HG03108 (cell line): Measurements from ENCODE around the gene RANBP10.
A peak's percentile ranks its signal among the peaks of the same experiment; 100 is the strongest.

Experiments used
- ATAC-seq: cut with Tn5 transposase; IDR thresholded peaks from one replicate; pipeline ENCODE4 v1.9.1; 2021; ENCODE audit warnings: moderate library complexity; ENCODE audit not compliant: unreplicated experiment

RANBP10 gene

GRCh38 chr16:67828651-67829050 lies 22.3 kb upstream of the RANBP10 start:
- no peak for ATAC-seq

GRCh38 chr16:67825906-67826305 lies 19.5 kb upstream of the RANBP10 start:
- no peak for ATAC-seq

DNA sequence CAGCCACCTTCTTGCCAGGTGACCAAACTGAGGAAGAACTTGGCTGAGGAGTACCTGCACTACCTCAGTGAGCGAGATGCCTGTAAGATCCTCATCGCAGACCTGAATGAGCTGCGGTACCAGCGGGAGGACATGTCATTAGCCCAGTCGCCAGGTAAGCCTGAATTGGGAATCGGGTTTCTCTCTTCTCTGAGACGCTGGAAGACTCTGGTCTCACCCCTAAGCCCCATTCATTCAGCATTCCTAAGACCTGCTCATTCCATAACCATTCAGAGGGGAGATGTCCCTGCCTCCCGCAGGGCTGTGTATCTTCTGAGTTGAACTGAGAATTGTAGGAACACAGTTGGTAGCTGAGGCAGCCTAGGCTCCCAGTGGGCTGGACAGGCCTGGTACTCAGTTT lies 18.8 kb upstream of the RANBP10 start:
- no peak for ATAC-seq

- no peak for ATAC-seq
Measured at GRCh38 chr16:67822511-67822910, 16.2 kb upstream of the RANBP10 start.

DNA sequence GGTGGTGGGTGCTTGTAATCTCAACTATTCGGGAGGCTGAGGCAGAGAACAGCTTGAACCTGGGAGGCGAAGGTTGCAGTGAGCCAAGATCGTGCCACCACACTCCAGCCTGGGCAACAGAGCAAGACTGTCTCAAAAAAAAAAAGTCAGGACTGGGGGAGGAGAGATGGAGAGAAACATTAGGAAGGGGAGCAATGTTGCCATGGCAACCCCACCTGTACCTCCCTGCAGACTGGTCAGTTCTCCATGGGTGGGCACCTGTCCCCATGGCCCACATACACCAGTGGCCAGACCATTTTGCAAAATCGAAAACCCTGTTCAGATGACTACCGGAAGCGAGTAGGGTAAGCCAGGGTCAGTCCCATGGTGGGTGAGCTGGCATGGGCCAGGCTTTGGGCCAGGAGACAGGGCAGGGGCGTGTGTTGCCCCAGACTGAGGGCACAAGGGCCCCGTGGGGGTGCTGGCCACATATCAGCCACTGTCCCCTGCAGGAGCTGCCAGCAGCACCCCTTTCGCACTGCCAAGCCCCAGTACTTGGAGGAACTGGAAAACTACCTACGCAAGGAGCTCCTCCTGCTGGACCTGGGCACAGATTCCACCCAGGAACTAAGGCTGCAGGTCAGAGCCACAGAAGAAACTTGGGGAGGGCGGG lies 14.4 kb upstream of the RANBP10 start:
- no peak for ATAC-seq

- ATAC-seq, result no peak
Measured at GRCh38 chr16:67814567-67814966, 8.2 kb upstream of the RANBP10 start.

DNA sequence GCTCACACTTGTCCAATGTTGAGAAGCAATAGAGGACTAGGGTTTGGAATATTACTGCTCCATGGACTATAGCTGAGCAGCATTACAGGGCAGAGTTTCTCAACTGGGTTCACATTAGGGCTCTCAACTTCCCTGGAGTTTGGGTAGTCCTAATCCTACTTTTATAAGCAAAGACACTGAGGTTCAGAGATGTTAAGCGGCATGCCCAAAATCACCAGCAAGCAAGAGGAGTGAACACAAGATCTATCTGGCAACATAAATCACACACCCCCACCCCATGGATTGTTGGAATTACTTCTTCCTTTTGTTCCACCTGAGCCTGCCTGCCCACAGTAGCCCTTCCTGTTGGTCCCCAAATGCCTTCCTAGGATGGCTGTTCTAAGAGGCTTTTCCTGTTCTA lies 5.5 kb upstream of the RANBP10 start:
- no peak for ATAC-seq

- ATAC-seq, result no peak
Measured at GRCh38 chr16:67807148-67807682, 855 bp upstream of the RANBP10 start.

DNA sequence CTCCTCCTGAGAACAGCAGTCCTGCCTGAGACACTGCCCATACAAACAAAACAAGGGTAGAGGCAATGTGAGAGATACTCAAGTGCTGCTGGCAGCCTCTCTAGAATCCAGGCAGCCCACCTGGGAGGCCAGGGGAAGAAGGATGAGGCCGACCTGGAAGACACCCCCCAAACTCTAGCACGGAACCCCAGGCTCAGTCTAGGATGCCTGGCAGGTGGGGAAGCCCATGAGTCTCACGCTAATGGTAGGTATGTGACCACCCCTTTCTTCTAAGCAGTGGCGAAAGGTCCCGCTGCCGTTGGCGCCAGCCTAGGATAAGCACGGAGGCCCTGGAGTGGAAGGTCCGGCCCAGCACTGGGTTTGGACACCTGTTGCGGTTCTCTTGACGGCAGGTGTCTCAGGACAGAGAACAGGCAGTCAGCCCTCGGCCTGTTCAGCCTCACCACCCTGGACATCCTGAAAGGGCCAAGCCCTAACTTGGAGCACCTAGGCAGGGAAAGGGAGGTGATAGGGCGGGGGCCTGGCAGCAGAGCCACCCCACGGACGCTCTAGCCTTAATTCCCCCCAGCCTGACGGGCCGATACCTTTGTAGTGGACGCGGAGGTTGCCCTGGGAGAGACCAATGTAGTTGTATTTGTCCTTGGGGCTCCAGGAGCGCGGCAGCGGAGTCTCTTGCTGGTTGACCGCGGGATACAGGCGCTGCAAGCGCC lies 487 bp downstream of the RANBP10 start:
- ATAC-seq, result no peak

- ATAC-seq, result no peak
Measured at GRCh38 chr16:67804853-67805542, 1.4 kb downstream of the RANBP10 start.

GRCh38 chr16:67803894-67804293 lies 2.5 kb downstream of the RANBP10 start:
- no peak for ATAC-seq

- ATAC-seq, result no peak
Measured at GRCh38 chr16:67801883-67802282, 4.5 kb downstream of the RANBP10 start.

DNA sequence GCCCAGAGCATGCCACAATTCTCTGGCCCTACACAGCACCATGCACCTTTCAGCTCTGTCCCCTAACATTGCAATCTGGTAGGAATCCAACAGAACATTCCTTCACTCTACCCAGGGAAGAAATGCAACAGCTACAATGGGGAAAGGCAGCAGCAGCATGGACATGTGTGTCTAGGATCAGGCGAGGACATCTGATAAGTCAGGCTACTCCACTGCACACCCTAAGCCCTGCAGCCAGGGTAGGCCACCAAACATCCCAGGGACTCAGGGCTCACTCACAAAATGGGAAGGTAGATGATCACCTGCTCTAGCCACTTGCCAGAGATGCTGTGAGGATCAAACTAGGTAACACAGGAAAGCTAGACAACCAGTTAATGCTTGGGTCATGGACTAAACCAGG lies 5.1 kb downstream of the RANBP10 start:
- ATAC-seq, result no peak

DNA sequence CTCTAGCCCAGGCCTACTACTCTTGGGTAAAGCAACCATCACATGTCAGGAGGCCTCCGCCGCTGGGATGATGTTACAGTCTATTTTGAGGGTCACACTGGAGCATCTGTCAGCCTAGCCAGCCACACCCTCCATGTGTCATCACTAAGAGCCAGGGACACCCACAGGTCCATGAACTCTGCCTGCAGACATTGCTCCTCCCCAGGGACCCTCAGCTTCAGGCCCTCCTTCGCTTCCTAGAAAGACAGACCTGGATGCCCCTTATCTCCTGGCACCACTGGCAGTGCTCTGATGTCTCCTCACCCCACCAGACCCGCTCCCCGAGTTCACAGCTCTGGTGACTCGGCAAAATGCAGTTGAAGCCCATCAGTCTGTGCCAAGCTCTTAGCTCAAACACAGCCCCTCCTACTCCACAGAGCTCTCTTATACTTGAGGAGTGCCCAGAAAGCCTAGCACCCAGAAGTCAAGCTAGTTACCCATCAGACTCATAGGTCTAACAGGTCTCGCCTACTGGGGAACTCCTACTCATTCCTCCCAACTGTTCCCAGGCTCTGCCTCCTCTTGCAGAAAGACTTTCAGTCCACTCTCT lies 5.9 kb downstream of the RANBP10 start:
- no peak for ATAC-seq

GRCh38 chr16:67796099-67796718 lies 10.2 kb downstream of the RANBP10 start:
- no peak for ATAC-seq

DNA sequence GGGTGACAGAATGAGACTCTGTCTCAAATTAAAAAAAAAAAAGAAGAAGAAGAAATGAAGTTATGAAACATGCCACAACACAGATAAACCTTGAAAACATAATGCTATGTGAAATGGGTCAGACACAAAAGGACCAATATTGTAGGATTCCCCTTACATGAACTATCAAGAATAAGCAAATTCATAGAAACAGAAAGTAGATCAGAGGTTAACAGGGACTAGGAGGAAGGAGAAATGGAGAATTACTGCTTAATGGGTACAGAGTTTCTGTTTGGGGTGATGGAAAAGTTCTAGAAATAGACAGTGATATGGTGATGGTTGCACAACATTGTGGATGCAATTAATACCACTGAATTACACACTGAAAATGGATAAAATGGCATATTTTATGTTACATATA lies 16.3 kb downstream of the RANBP10 start:
- no peak for ATAC-seq

GRCh38 chr16:67786491-67786890 lies 19.9 kb downstream of the RANBP10 start:
- ATAC-seq, result no peak

- ATAC-seq, result no peak
Measured at GRCh38 chr16:67783353-67783725, 23.0 kb downstream of the RANBP10 start.

DNA sequence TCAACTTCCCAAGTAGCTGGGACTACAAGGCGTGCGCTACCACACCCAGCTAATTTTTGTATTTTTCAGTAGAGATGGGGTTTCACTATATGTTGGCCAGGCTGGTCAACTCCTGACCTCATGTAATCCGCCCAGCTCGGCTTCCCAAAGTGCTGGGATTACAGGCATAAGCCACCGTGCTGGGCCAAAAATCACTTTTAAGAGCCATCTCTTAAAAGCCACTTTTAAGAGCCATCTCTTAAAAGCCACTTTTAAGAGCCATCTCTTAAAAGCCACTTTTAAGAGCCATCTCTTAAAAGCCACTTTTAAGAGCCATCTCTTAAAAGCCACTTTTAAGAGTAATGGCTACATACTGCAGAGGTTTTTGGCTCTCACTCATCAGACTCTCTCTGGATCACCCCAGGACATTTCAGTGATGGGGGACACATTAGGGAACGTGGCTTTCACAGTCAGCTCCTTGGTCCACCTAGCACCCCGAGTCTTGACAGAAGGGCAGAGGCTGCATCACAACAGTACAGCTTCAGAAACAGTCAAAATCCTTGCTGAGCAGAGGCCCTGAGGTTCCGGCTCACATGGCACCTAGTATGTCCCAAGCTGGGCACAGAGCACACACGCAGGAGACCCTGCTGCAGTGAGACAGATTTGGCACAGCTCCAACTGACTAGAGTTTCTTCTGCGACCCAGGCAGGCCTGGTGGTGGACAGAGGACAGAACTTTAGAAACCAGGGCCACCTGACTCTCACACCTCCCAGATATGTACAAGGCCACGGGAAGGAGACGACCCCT lies 23.6 kb downstream of the RANBP10 start:
- ATAC-seq, result no peak

GRCh38 chr16:67781565-67781921 lies 24.8 kb downstream of the RANBP10 start:
- peak; percentile 62 for ATAC-seq
